Stimulated activated CD8-positive, alpha-beta memory T cell treated with anti-CD3 and anti-CD28 coated beads, Interleukin-4, amount 100 ng/mL, for 24 hours (primary cell): ENCODE measurements around the gene UBR3.
"Not testable (repeated sequence)": the region's sequence is repeated elsewhere in the genome, so short reads cannot be mapped to it uniquely, and the experiment has no call there.

ENCODE experiments used
- DNase-seq: peaks from one replicate; pipeline ENCODE4 v3.0.0-alpha.2; 2020; ENCODE audit warnings: low read depth

The UBR3 gene

DNA sequence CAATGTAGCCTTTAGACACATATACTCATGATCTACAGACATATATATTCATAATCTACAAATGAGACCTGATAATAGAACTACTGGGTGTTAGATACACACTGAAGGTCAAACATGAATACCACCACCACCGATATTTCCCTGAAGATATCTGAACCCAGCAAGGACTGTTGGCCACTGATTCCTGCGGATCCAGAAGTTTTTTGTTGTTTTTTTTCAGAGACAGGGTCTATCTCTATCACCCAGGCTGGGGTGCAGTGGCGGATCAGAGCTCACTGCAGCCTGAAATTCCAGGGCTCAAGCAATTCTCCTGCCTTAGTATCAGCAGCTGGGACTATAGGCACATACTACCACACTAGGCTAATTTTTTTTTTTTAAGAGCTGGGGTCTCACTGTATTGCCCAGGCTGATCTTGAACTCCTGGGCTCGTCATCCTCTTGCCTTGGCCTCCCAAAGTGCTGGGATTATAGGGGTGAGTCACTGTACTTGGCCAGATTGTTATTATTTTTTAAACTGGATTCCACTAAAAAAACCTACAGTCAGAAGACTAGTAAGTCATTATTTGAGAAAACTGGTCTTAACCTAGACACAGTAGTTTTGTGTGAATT lies 4.4 kb upstream of the UBR3 start:
- no peak for DNase-seq

GRCh38 chr2:169823996-169824372 lies 3.3 kb upstream of the UBR3 start:
- DNase-seq = no peak

DNA sequence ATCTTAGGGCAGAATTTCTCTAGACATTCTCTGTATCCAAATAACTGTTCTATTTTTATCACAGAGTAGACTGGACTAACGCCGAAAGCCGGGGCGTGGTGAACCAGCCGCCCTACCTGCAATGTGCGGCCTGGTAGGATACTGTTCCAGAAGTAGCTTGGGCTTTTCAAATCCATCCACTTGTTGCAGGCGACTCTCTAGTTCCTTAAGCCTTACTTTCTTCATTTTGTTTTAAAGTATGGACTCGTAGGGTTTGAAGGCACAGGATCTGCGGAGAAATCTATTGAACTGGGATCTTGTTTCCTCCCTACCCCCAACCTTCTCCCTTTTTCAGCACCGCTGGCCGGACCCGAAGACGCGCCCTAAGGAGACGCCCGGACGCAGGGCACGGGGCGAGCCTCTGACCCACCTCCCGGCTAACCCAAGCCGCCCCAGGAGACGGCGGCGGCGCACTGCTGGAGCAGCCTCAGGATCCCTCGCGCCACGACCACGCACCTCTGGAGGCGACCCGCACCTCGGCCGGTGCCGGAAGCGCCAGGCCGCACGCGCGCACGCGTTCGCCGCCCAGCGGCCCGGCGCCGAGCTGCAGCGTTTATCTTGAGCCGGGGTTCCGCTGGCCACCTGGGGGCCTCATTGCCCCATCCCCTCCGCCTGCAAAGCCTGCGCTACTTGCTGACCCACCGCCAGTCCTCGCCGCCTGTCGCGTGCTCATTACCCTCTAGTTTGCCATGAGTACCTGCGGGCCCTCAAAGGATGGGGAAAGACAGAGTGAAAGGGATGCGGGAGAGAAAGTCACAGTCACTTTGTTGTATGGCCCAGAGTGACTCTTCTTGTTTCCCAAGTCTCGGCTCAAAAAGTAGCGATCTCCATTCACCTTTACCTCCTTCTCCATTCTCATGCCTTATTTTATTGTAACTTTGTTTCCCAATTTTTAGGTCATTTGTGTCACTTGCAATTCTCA lies 2.6 kb upstream of the UBR3 start, which contains the start of gene METTL5:
Gene METTL5, minus strand, starts transcription at position 533 of the 961 bp plus-strand sequence. Its CDS starts 308 bp downstream, at position 225.
- DNase-seq = peak; percentile 72

- peak; percentile 46 for DNase-seq
Measured at GRCh38 chr2:169828141-169828811, 1.0 kb downstream of the UBR3 start.

DNA sequence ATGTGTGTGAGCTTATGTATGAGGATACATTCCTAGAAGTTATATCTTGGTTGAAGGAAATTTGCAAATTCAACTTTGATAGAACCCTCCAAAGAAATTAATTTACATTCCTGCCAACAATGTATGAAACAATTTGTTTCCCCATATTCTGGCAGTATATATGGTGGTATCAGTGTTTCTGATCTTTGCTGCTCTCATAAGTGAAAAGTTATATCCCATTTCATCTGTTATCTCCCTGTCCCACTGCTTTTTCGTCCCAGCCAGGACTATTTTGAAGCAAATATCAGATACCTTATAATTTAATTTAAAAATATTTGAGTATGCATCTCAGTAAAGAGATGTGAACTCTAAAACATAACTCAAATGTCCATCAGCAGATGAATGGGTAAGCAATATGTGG lies 7.1 kb downstream of the UBR3 start:
- no peak for DNase-seq

DNA sequence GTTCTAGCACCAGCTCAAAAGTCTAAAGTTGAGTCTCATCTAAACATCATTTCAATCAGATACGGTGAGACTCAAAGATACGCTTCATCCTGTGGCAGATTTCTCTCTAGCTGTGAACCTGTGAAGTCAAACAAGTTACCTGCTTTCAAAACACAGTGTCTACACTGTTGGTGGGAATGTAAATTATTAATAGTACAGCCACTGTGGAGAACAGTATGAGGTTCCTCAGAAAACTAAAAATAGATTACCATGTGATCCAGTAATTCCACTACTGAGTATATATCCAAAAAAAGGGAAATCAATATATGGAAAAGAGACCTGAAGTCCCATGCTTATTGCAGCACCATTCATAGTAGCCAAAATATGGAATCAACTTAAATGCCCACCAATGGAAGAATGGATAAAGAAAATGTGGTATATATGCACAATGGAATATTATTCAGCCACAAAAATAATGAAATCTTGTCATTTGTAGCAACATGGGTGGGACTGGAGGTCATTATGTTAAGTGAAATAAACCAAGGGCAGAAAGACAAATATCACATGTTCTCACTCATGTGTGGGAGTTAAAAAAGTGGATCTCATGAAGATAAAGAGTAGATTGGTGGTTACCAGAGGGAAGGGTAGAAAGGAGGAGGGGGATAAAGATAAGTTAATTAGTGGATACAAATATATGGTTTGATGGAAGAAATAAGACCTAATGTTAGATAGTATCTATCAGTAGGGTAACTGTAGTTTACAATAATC lies 11.7 kb downstream of the UBR3 start:
- DNase-seq = no peak

DNA sequence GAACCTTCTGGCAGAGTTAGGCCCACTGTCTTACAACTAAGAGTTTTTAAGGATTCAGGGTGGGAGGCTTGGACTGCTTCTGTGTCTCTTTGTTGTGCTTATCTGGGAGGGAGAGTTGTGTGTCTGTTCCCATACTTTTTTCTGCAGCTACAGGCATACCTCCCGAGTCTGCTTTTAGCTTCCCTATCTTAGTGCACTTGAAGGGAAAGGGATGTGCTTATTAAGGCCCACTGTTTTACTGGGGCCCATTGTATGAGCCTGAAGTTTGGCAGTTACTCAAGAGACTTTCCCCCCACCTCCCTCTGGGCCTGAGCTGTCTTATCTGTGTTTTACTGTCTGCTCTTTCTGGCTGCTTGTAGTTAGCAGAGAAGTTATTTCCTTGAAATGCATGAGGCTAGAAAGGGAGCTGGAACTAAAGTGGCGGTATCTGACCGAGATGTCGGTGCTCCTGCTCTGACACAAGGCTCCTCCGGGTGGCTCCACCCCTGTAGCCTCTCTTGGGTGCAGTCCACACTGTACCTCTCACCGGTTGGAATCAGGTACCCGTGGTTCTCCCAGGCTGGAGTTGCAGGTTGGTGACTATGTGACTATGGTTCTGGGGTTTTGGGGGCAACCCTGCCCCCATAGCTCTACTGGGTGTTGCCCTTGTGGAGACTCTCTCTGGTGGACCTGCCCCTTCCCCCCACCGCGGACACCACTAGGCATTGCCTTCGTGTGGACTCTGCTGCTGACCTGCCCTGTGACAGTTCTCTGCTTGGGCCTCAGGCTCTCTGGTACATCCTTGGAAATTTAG lies 12.9 kb downstream of the UBR3 start:
- DNase-seq = no peak

GRCh38 chr2:169840747-169841142 lies 13.5 kb downstream of the UBR3 start:
- no peak for DNase-seq

DNA sequence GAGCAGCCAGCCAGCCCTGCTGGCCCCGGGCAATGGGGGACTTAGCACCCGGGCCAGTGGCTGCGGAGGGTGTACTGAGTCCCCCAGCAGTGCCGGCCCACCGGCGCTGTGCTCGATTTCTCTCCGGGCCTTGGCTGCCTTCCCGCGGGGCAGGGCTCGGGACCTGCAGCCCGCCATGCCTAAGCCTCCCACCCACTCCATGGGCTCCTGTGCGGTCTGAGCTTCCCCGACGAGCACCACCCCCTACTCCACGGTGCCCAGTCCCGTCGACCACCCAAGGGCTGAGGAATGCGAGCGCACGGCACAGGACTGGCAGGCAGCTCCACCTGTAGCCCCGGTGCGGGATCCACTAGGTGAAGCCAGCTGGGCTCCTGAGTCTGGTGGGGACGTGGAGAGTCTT lies 14.4 kb downstream of the UBR3 start:
- DNase-seq = not testable (repeated sequence)

GRCh38 chr2:169845016-169845415 lies 17.8 kb downstream of the UBR3 start:
- no peak for DNase-seq

- DNase-seq = not testable (repeated sequence)
Measured at GRCh38 chr2:169848959-169849693, 21.9 kb downstream of the UBR3 start.

DNA sequence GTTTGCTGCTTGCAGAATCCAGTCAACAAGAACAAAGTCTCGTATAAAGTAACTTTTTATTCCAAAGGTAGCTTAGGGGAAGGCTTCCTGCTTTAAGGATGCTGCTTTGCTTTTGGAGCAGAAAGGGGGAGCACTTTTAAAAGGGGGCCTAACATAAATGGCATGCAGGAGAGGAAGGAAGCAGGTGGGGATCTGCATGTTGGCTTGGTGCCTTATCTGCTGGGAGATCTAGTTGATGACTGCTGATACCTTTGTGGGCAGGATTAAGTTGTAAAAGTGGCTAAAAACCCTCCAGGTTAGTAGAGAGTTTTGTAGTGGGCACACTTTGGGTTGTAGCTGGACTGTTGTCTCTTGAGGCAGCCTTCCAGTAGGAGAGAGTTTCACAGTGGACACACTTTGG lies 22.5 kb downstream of the UBR3 start:
- no peak for DNase-seq

GRCh38 chr2:169853041-169853668 lies 25.9 kb downstream of the UBR3 start:
- DNase-seq = no peak

- DNase-seq = not testable (repeated sequence)
Measured at GRCh38 chr2:169855281-169856258, 28.3 kb downstream of the UBR3 start.

GRCh38 chr2:169859423-169859822 lies 32.2 kb downstream of the UBR3 start:
- no peak for DNase-seq

DNA sequence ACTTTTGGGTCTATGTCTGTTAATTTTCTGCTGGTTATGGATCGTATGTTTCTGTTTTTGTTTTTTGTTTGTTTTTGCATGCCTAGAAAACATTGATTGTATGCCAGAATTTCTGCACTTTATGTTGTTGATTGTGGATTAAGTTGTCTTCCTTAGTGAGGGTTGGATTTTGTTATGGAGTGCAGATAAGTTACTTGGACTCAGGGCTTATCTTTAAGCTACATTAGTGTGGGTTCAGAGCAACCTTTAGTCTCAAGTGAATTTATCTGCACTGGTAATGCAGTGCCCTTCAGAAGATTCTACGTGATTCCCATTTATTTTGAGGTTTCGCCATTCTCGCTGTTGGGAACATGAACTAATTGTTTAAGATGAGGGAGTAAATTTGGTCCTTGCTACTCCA lies 32.9 kb downstream of the UBR3 start:
- no peak for DNase-seq

DNA sequence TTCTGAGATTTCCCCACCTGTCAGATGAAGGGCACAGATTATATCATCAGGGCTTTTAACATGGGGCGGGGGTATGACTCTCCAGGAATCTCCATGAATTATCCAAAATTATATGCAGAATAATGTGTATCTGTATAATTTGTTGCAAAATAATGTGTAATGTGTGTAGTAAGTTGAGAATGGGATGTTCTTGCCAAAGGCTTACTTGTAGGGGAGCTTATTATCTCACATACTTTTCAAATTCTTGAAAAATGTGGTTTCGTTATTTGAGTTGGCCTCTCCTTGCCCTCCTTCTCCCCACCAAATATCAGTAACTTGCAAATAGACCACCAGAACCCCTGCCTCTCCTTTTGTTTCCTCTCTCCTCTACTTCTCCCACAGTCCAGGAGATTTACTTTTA lies 35.6 kb downstream of the UBR3 start:
- DNase-seq = no peak

GRCh38 chr2:169865492-169865891 lies 38.2 kb downstream of the UBR3 start:
- DNase-seq = no peak

DNA sequence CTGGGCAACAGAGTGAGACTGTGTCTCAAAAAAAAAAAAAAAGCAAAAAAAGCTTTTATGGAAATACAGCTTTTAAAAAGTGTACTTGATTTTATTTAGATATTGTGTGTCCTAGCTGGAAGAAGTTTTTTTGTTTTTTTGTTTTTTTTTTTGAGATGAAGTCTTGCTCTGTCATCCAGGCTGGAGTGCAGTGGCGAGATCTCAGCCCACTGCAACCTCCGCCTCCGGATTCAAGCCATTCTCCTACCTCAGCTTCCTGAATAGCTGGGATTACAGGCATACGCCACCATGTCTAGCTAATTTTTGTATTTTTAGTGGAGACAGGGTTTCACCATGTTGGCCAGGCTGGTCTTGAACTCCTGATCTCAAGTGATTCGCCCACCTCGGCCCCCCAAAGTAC lies 39.0 kb downstream of the UBR3 start:
- not testable (repeated sequence) for DNase-seq
